ENCODE measurements around the gene KLHL22. TPM values are rescaled to one million over a fixed set of nuclear protein-coding genes. Genes with fewer than 3 reads are reported as not detected.

KLHL22 gene
- total and polyA plus RNA-seq, 2 of the 13 experiments (the other 11 are each of a cell fraction or from before 2014, with no cell fraction given): 10.9 to 14.8 TPM

DNA sequence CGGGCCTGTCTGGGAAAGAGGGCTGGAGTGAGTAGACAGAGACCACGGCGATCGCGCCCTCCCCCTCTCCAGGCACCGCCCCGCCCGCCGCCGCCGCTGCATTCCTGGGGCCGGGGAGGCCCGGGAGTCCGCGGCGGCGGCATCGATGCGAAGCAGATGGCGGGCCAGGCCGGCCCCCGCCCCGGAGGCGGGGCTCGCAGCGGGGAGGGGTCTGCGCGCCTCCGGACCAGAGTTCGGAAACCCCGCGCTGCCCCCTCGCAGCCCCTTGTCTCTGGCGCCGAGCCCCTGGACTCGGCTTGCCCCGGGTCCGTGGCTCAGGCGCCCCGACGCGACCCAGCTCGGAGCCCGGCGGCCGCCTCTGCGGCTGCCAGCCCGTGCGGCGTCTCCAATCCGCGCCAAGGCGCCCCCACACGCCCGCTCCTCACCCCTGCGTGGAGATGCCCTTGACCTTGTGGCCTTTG, 59.3 kb downstream of the KLHL22 start:
- no peak overlapping the region for H2AFZ ChIP-seq (ENCODE audit: low read length)
- no peaks in the 10 kb centered on the region for H3K27me3 ChIP-seq (ENCODE audit: control insufficient read depth in 1 of 2, insufficient read depth in 2 of 2, low read length in 2 of 2)
- in situ Hi-C loops (cut with HindIII; ENCODE audit: extremely low pct_ligation_motif_present, low pct_unique_long_range_greater_than_20kb): no loop called here
- no TSS peak for BruUV-seq (replicated peaks)
- H3K36me3 ChIP-seq (replicated peaks in 1 of 2; ENCODE audit: control insufficient read depth in 1 of 2, insufficient read depth in 2 of 2, low read length in 2 of 2): peaks cover 0 to 2% of the 10 kb centered on the region in 2 experiments; a peak in 2 of 5 replicates
- ChIA-PET CTCF (ENCODE audit: low intra/inter-chr PET ratio, low total read pairs) (no interaction called here), POLR2A (no interaction called here)
- H3K79me2 ChIP-seq (ENCODE audit: insufficient read depth, low read length): peaks cover 20% of the 10 kb centered on the region
- FAIRE-seq: no peak
- no peaks in the 10 kb centered on the region for H3K9me3 ChIP-seq (ENCODE audit: low read length)
- ATAC-seq: peak; percentile 43
- H3K4me1 ChIP-seq (ENCODE audit: insufficient read depth, low read length): peaks cover 47% of the 10 kb centered on the region
- H3K4me2 ChIP-seq (ENCODE audit: low read depth, low read length): peak overlapping the region; percentile 100
- no peak overlapping the region for H3K27ac ChIP-seq (ENCODE audit: extremely low read length, insufficient read depth, low read length)
- DNase-seq (ENCODE audit: low spot score): no peak
- 0% methylated on average over 3 of the region's 56 CpGs for WGBS (ENCODE audit: low lambda C conversion rate)
- H4K20me1 ChIP-seq (ENCODE audit: insufficient read depth, low read length): peaks cover 15% of the 10 kb centered on the region
- H3K4me3 ChIP-seq (replicated peaks in 1 of 3; ENCODE audit: insufficient read depth in 1 of 3, low read depth in 2 of 3, low read length in 3 of 3): peak overlapping the region; percentile 77 to 91 (median 87)
- H3K9ac ChIP-seq (ENCODE audit: insufficient read depth, low read depth, low read length): peak overlapping the region; percentile 74
- intact Hi-C loops (cut with micrococcal nuclease; ENCODE audit: unreplicated experiment): no loop called here
- TF ChIP-seq SKI (IDR thresholded peaks at IDR 0.05; ENCODE audit: partially characterized antibody) (no peak), ZNF274 (CRISPR knock-in tag; IDR thresholded peaks at IDR 0.05) (no peak), ZNF777 (CRISPR knock-in tag; IDR thresholded peaks at IDR 0.05) (peak; percentile 52), RBM39 (IDR thresholded peaks at IDR 0.05; ENCODE audit: low read depth, low read length, poor library complexity, severe bottlenecking) (peak; percentile 18), GABPB1 (CRISPR knock-in tag; IDR thresholded peaks at IDR 0.05) (no peak), SP2 (CRISPR knock-in tag; IDR thresholded peaks at IDR 0.05) (no peak), ZNF703 (CRISPR knock-in tag; IDR thresholded peaks at IDR 0.05; ENCODE audit: borderline replicate concordance) (no peak), ZNF577 (CRISPR knock-in tag; IDR thresholded peaks at IDR 0.05; ENCODE audit: borderline replicate concordance, low read depth) (no peak), NR3C1 (CRISPR knock-in tag; IDR thresholded peaks at IDR 0.05) (no peak), SRF (IDR thresholded peaks at IDR 0.05; ENCODE audit: low read depth, low read length) (no peak)
- TF ChIP-seq, protein P1, sequence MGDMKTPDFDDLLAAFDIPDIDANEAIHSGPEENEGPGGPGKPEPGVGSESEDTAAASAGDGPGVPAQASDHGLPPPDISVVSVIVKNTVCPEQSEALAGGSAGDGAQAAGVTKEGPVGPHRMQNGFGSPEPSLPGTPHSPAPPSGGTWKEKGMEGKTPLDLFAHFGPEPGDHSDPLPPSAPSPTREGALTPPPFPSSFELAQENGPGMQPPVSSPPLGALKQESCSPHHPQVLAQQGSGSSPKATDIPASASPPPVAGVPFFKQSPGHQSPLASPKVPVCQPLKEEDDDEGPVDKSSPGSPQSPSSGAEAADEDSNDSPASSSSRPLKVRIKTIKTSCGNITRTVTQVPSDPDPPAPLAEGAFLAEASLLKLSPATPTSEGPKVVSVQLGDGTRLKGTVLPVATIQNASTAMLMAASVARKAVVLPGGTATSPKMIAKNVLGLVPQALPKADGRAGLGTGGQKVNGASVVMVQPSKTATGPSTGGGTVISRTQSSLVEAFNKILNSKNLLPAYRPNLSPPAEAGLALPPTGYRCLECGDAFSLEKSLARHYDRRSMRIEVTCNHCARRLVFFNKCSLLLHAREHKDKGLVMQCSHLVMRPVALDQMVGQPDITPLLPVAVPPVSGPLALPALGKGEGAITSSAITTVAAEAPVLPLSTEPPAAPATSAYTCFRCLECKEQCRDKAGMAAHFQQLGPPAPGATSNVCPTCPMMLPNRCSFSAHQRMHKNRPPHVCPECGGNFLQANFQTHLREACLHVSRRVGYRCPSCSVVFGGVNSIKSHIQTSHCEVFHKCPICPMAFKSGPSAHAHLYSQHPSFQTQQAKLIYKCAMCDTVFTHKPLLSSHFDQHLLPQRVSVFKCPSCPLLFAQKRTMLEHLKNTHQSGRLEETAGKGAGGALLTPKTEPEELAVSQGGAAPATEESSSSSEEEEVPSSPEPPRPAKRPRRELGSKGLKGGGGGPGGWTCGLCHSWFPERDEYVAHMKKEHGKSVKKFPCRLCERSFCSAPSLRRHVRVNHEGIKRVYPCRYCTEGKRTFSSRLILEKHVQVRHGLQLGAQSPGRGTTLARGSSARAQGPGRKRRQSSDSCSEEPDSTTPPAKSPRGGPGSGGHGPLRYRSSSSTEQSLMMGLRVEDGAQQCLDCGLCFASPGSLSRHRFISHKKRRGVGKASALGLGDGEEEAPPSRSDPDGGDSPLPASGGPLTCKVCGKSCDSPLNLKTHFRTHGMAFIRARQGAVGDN (CRISPR knock-in tag; IDR thresholded peaks at IDR 0.05): peak; percentile 1; the same call in 1 of the 2 replicates
- TF ChIP-seq, protein P2, sequence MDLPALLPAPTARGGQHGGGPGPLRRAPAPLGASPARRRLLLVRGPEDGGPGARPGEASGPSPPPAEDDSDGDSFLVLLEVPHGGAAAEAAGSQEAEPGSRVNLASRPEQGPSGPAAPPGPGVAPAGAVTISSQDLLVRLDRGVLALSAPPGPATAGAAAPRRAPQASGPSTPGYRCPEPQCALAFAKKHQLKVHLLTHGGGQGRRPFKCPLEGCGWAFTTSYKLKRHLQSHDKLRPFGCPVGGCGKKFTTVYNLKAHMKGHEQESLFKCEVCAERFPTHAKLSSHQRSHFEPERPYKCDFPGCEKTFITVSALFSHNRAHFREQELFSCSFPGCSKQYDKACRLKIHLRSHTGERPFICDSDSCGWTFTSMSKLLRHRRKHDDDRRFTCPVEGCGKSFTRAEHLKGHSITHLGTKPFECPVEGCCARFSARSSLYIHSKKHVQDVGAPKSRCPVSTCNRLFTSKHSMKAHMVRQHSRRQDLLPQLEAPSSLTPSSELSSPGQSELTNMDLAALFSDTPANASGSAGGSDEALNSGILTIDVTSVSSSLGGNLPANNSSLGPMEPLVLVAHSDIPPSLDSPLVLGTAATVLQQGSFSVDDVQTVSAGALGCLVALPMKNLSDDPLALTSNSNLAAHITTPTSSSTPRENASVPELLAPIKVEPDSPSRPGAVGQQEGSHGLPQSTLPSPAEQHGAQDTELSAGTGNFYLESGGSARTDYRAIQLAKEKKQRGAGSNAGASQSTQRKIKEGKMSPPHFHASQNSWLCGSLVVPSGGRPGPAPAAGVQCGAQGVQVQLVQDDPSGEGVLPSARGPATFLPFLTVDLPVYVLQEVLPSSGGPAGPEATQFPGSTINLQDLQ (CRISPR knock-in tag; IDR thresholded peaks at IDR 0.05): 0 out of 2 replicates have a peak, but pooled peaks have one; percentile 45
- TF ChIP-seq, protein P3, sequence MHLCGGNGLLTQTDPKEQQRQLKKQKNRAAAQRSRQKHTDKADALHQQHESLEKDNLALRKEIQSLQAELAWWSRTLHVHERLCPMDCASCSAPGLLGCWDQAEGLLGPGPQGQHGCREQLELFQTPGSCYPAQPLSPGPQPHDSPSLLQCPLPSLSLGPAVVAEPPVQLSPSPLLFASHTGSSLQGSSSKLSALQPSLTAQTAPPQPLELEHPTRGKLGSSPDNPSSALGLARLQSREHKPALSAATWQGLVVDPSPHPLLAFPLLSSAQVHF (CRISPR knock-in tag; IDR thresholded peaks at IDR 0.05): peak; percentile 38; the same call in 1 of the 2 replicates
- TF ChIP-seq, protein P4, sequence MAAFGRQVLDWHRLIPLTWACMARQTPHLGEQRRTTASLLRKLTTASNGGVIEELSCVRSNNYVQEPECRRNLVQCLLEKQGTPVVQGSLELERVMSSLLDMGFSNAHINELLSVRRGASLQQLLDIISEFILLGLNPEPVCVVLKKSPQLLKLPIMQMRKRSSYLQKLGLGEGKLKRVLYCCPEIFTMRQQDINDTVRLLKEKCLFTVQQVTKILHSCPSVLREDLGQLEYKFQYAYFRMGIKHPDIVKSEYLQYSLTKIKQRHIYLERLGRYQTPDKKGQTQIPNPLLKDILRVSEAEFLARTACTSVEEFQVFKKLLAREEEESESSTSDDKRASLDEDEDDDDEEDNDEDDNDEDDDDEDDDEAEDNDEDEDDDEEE (CRISPR knock-in tag; IDR thresholded peaks at IDR 0.05): 0 out of 2 replicates have a peak, but pooled peaks have one; percentile 30

Measured in HepG2 (cell line).